Suppressor macrophage treated with lipopolysaccharide for 1 hour (primary cell): Measurements from ENCODE around the gene SLC25A34.

Source experiments
- DNase-seq, 3 donors: peaks; one replicate each; pipeline ENCODE4 v3.0.0-alpha.2; 2020 to 2022

Gene SLC25A34

DNA sequence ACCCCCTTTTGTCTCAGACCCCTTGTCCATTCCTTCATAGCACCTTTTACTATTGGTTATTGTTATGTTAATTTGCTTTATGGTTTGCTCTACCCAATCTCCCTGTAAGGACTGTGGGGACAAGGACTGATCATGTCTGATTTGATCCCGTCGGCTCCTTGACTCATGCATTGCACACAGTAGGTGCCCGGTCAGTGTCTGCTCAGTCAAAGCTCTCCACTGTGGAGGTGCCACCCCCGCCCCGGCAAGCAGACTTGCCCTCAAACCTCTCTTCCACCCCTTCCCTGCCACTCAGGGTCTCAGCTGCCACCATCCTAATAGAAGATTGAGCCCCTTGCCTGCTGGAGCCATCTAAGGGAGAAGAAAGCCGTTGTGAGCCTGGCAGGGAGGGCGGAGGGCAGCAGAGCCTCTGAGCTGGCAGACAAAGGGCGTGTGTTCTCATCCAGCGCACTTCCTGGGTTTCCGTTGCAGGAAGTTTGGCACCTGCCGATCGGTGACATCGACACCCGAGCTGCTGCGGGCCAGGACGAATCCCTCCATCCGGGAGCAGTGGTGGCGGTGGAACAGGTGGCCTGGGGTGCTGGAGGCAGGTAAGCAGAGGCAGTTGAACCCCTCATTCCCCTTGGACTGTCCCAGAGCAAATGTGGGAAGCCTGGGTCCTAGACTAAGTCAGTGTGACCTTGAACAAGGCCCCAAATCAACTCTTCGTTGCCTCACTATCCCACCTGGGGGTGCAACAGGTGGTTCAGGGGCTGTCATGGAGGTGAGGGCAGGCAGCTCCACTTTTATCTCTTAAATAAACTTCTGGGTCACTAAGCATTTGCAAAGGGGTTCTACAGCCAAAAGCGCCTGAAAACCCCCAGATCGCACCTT, 20.3 kb downstream of the SLC25A34 start:
- no peak for DNase-seq

DNA sequence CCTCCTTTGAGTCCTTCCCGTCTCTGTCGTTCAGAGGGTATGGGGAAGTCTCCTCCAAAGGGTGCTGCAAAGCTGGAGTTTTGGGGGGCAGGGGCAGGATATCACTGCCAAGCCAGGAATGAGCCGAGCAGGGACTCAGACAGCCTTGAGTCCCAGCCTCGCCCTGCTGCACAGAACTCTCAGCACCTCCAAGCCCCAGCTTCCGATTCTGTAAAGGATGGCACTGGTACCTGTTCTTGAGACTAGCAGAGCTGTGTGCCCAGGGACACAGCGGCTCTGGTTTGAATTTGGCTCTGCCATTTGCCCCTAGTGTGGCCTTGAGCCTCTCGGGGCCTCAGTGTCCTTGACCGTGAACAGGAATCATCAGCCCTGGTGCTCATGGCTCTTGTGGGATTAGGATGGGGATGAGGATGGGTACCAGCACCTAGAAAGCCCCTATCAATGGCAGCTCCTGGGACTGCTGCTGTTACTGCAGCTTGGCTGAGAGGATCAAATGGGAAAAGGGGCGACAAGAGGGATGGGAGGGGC, 21.0 kb downstream of the SLC25A34 start:
- peak; percentile 37 to 49 (median 48) for DNase-seq

DNA sequence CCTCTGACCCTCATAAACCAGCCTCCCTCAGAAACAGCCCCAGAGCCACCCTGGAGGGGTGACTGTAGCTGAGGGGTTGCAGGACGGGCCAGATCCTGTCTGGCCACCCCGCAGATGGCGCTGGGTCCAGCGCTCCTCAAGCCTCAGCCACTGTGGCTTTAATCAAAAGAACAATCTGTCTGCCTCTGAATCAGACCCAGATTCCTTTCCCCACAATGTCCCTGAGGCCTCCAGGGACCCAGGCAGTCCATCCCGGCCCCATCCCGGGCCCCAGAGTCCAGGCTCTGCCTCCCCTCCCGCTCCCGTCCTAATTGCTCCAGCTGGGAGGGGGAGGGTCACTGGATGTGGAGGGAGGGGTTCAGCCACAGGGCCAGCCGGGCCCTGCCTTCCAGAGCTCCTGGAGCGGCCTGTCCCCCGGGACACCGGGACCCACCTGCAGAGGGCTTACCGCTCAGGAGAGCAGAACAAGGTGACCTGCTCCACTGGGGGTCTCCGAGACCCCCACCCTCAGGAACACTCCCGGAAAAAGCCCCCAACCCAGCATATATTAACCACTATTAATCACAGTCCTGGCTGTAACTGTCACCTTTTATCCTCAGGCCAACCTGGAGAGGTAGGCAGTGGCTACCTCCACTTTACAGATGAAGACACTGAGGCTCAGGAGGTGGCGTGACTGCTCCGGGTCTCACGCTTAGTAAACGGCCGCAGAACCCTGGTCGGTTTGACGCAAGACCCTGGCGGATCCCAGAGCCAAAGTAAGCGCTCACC, 21.7 kb downstream of the SLC25A34 start:
- no peak for DNase-seq

DNA sequence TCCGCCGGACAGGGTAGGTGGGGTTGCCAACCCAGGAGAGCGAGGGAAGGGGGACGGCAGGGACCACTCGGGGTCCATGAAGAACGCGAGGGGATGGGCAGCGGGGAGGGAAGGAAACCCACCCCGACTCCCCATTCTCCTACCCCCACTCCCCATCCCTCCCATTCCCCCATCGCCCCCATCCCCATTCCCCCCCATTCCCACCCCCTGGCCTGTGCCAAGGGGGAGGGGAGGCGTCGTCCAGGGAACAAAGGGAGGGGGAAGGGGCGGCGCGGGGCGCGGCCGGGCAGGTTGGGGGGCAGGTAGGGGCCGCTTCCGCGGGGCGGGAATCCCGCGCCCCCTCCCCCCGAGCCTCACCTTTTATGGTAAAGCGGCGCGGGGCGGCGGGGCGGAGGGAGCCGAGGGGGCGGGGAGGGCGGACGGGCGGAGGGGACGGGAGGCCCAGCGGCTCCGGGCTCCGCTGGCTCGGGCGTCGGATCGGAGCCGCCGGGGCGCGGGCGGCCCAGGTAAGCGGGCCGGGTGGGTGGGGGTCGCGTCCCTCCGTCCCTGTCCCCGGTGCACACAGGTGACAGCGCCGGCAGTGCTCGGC, 22.4 kb downstream of the SLC25A34 start, which contains the start of gene FBLIM1:
FBLIM1 (plus strand) TSS at position 453 of the 589 bp plus-strand sequence. CDS start 6,189 bp downstream, outside the sequence.
- no peak for DNase-seq

DNA sequence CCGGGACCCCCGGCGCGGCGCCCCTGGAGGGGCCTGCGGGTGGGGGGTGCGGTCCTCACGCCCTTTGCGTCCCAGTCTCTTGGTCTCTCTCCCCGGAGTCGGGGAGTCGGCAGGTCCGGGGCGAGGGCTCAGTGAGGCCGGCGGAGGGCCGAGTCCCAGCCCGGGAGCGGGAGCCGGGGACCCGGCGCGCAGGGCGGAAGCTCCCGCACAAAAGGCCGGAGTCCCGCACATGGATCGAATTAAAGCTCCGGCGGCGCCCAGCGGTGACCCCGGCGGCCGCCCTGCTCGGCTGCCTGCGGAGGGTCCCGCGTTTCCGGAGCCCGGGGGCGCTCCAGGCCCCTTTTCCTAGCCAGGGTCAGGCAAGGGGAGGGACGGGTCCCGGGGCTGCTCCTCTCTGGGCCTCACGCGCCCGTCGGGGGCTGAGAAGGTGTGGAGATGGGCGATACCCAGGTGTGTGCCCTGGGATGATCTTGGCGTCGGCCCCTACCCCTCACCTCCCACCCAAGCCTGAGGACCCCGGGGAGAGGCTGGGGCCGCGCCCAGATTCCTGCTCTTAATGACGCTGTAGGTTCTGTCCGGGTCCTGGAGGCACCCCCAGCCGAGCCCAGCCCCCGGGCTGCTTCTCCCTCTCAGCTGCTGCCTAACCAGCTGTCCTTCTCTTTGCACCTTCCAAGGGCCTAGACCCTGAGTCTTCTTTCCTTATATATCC, 23.0 kb downstream of the SLC25A34 start:
- peak in 1 of 3 donors; percentile 50 for DNase-seq

DNA sequence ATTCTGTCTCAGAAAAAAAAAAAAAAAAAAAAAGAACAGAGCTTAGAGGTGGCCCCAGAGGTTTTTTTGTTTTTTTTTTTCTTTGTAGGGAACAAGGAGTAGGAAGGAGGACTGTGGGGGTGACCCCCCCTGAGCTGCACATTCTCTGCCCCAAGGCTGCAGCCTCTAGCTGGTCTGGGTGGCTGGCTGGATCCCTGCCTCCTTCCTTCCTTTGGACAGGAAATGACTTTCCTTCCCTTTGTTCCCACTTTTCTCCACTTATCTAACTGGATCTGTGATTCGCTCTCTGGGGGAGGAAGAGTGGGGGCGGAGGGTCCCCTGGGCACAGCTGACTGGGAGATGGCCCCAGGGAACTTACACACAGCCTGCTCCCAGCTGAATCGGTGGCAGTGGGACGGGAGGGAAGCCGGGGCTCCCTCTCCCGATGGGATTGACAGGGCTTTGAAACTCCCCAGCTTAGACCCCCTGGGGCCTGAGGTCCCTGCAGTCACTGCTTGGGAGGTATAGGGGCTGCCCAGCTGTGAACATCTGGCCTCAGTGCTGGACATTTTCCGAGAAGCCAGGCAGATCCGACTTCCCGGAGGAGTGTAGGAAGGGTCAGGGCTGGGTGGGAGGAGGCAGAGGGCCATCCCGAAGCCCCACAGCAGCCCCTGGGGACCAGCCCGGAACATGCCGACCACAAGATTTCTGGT, 24.6 kb downstream of the SLC25A34 start:
- DNase-seq = no peak

DNA sequence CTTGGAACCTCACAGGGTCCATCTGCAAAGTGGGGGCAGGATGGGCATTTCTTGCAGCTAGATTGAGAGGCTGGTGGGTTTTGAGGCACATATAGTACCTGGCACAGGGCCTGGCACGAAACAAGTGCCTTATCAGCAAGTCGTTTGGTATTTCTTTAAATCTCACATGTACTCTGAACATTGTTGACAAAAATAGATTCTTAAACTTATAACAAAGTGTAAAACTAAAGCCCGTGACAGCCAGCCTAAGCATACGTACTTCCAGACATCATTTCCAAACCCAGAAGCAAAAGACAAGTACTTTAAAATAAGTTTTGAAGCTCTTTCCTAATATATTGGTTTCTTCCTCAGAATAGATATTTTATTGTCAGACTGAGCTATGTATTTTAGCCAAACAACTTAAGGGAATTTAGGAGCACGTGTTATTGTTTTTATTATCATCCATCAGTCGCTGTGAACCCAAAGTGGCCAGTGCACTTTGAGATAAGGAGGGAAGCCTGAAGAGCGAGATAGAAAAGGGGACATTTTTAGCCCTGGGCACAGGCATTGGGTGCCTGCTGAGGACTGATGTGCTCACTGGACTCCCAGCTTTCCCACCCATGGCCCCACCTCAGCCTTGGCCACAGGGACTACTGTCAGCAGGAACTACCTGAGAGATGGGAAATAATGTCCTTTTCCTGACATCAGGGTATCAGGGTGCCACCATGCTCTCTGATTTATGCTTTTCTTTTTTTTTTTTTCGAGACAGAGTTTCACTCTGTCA, 25.5 kb downstream of the SLC25A34 start:
- no peak for DNase-seq

DNA sequence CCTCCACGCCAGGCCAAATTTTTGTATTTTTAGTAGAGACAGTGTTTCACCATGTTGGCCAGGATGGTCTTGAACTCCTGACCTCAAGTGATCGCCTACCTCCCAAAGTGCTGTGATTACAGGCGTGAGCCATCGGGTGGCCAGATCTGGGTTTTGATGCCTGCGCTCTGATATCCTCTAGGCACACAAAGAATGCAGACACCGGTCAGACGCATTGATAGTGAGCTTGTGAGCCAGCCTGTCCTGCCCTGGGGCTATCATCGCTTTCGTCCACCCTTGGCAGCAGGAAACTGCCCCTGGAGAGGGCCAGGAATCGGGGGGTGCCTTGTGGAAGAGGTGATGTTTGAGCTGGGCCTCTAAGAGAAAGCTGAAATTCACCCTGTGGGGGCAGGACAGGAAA, 26.5 kb downstream of the SLC25A34 start:
- no peak for DNase-seq

DNA sequence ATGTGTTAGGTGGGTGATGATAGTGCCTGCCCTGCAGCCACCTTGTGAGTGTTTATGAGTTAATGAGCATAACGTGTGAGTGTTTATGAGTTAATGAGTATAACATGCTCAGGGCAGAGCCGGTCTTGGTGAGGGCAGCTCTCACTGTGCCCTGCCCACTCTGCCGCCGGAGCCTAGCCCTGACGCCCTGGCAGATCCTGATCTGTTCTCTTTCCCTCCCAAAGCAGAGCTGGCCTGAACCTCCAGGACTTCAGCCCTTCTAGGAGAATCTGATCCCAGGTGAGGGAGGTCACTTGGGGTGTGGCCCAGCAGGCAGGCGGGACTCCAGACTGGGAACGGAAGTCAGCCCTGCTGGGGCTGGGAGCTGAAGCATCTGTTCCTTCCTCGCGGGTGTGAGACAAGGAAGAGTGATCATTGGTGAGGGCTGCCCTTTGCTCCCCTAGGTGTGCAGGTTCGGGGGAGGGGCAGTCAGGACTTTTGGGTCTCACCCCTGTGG, 28.3 kb downstream of the SLC25A34 start:
- DNase-seq = no peak

DNA sequence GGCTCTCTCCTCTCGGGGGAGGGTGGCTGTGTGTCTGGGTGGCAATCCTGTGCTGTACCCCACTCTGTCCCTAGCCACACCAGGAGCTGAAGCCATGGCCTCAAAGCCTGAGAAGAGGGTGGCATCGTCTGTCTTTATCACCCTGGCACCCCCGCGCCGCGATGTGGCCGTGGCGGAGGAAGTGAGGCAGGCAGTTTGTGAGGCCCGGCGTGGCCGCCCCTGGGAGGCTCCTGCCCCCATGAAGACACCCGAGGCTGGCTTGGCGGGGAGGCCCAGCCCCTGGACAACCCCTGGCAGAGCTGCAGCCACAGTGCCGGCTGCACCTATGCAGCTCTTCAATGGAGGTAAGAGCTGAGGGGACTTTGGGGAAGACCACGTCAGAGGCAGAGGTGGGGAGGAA, 28.8 kb downstream of the SLC25A34 start:
- DNase-seq = no peak

DNA sequence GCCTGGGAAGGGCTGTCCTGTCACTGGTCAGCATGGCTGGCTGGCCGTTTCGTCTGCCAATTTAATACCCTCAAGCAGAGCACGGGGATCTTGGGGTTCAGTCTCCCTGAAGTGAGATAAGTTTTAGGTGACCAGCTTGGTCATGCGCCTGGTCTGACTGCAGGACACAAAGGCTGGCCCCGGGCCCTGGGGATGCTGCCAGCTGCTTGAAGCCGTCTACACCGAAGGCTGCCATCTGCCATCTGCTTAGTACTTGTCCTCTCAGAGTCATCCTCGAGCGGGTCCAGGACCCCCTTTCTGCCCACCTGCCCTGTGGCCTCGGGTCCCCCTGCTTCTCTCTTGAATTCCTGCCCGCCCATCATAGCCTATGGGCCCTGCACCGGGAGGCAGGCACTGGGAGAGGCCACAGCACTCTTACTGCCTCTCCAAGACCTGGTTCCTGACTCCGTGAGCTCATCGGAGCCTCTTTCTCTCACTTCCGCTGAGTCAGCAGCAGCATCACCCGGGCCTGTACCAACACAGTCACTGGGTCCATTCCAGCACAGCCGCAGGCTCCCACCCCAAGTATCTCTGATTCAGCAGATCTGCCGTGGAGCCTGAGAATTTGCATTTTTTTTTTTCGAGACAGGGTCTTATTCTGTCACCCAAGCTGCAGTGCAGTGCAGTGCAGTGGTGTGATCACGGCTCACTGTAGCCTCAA, 29.6 kb downstream of the SLC25A34 start:
- DNase-seq = no peak

DNA sequence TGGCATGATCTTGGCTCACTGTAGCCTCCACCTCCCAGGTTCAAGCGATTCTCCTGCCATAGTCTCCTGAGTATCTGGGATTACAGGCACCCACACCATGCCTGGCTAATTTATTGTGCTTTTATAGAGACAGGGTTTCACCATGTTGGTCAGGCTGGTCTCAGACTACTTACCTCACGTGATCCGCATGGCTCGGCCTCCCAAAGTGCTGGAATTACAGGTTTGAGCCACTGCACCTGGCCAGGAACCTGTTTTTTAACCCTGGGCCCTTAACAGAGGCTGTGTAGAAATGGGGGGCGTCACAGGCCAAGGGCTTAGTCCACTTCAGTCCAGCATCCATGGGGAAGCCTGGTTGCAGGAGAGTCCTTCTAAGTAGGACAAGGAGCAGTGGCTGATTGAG, 31.9 kb downstream of the SLC25A34 start:
- DNase-seq = no peak

DNA sequence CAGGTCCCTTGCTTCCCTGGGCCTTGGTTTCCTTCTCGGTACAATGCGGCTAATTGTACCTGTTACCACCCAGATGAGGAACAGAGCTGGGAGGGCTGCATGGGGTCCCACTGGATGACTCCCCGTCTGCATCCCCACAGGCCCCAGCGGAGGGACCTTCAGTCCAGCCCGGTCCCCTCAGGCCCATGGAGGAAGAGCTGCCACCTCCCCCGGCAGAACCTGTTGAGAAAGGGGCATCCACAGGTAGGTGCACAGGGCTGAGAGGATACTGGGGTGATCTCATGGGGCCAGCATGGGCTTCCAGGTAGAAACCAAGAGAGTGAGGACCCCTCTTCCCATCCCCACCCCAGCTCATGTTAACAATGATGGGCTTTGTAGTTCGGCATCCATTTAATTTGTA, 32.3 kb downstream of the SLC25A34 start:
- DNase-seq = no peak

DNA sequence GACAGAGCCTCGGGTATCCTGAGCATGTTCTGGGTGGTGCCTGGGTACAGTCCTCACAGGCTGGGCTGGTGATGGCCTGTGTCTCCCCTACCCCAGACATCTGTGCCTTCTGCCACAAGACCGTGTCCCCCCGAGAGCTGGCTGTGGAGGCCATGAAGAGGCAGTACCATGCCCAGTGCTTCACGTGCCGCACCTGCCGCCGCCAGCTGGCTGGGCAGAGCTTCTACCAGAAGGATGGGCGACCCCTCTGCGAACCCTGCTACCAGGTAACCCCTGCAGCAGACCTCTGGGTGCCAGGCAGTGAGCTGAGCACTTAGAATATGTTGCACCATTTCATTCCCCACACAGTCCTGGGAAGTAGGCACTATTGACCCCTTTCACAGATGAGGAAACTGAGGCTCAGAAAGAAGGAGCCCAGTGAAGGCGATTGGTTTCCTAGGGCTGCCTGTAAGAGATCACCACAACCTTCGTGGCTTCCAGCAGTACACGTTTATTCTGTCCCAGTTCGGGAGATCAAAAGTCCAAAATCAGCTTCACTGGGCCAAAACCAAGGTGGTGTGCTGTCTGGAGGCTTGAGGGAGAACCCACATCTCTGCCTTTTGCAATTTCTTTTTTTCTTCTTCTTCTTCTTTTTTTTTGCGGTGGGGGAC, 34.4 kb downstream of the SLC25A34 start:
- DNase-seq = peak in 1 of 3 donors; percentile 16

DNA sequence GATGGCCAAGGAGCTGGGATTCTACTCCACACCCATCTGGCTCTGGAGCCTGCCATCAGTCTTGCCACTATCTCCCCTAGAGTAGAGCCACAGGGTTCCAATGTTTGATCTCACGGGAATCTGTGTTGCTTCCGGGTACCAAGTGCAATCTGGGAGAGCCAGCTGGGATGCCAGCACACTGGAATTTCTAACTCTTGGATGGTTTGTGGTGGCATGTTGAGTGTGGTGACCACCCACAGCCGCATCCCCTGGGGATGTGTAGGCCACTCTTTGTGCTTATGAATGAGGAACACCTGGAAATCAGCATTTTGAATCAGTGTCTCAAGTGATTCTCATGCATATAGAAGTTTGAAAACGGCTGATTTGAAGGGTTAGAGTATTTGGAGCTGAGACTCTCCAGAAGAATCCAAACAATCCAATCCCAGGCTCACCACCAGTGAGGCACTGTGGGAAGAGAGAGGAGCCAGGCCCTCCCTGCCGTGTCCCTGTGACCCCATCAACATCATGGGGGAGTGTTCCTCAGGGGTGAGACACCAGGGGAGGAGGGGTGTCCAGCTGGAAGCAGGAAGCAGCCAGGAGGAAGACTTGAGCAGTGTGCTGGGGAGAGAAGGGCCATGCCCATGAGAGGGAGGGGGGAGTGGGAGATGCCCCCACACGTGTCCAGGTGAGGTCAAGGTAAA, 35.9 kb downstream of the SLC25A34 start:
- peak in 1 of 3 donors; percentile 16 for DNase-seq

DNA sequence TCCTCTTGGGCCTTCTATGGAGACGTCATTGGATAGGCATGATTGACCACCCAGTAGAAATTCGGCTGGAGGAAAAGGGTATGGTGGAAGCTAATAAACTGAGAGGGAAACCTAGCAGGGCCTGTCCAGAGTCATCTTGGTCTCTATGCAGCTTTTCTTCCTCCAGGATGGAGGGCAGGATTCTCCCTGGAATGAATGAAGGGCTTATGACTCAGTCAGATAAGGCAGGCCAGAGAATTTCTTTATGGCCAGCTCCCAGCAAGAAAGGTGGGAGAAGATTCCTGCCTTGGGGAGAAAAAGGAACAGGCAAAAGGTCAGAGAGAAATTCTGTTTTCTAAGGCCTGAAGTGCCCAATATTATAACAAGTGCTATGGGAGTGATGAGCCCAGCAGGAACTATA, 39.6 kb downstream of the SLC25A34 start:
- no peak for DNase-seq

DNA sequence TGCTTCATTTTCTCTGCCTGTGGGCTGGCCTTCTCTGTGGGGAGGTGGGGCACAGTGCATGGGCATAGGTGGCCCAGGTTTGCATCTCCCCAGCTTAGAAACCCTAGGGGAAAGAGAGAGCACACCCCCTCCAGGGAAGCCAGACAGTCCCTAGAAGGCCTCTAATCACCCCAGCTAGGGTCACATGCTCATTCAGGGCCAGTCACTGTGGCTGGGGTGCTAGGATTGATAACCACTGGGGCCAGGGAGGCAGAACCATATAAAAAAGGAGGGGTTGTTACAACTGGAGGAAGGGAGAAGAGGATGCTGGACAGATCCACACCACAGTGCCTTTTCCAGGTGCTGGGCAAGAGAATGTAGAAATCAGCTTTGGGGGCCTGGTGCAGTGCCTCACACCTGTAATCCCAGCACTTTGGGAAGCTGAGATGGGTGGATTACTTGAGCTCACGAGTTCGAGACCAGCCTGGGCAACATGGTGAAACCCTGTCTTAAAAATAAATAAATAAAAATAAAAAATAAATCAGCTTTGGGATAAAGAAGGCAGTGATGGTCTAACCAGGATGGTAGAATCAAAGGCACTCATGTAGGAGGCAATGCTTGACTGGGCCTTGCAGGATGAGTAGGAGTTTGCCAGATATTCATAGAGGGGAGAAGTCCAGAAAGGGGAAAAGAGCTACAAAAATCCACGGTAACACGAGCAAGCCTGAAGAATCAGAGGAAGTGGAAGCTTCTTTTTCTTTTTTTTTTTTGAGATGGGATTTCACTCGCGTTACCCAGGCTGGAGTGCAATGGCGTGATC, 42.0 kb downstream of the SLC25A34 start:
- DNase-seq = peak in 1 of 3 donors; percentile 15

DNA sequence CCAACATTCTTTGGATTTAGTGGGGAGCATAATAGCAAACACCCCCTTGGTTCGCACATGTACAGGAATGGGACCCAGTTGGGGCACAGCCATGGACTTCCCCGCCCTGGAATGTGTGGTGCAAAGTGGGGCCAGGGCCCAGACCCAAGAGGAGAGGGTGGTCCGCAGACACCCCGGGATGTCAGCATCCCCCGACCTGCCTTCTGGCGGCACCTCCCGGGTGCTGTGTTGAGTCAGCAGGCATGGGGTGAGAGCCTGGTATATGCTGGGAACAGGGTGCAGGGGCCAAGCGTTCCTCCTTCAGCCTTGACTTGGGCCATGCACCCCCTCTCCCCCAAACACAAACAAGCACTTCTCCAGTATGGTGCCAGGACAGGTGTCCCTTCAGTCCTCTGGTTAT, 49.6 kb downstream of the SLC25A34 start:
- no peak for DNase-seq
